Activated naive CD8-positive, alpha-beta T cell treated with anti-CD3 and anti-CD28 coated beads for 36 hours (primary cell): ENCODE results near the gene NMNAT2. TPM values are rescaled to one million over a fixed set of nuclear protein-coding genes. Genes with fewer than 3 reads are reported as not detected.
A peak's percentile ranks its signal among the peaks of the same experiment; 100 is the strongest.
"Not testable (repeated sequence)": the region's sequence is repeated elsewhere in the genome, so short reads cannot be mapped to it uniquely, and the experiment has no call there.

Source experiments
- DNase-seq: peaks from one replicate; pipeline ENCODE4 v3.0.0; 2021
- H3K27ac Mint-ChIP-seq: one replicate; pipeline ENCODE4 v1.8.0; 2022; ENCODE audit warnings: mild to moderate bottlenecking, moderate library complexity, mixed read lengths
- H3K27me3 Mint-ChIP-seq: one replicate; pipeline ENCODE4 v1.8.0; 2022; ENCODE audit warnings: mild to moderate bottlenecking, mixed read lengths
- H3K36me3 Mint-ChIP-seq: one replicate; pipeline ENCODE4 v1.8.0; 2021; ENCODE audit warnings: mild to moderate bottlenecking, mixed read lengths
- H3K4me1 Mint-ChIP-seq: one replicate; pipeline ENCODE4 v1.8.0; 2021; ENCODE audit warnings: mixed read lengths
- H3K4me3 Mint-ChIP-seq: one replicate; pipeline ENCODE4 v1.8.0; 2022; ENCODE audit warnings: mild to moderate bottlenecking, moderate library complexity, mixed read lengths
- H3K9me3 Mint-ChIP-seq: one replicate; pipeline ENCODE4 v1.8.0; 2022; ENCODE audit warnings: mixed read lengths
- total RNA-seq, 2 experiments: library from RNA; stranded (reverse); gene quantifications; one replicate each; pipeline ENCODE4 v1.2.3, GENCODE V29; 2021

The NMNAT2 gene
- total RNA-seq, 2 experiments from 2014 or later, result not detected

DNA sequence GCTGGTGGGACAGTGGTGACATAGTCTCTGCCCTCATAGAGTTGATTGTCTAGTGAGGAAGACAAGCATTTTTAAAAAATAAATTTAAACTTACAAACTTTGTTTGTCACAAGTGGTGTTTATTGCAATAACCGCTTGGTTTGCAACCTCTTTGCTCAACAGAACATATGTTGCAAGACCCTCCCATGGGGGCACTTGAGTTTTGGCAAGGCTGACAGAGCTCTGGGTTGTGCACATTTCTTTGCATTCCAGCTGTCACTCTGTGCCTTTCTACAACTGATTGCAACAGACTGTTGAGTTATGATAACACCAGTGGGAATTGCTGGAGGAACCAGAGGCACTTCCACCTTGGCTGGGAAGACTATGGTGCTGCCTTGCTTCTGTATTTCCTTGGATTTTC lies 173.7 kb downstream of the NMNAT2 start:
- peaks cover 8% of the 10 kb centered on the region for H3K27me3 Mint-ChIP-seq
- no peaks in the 10 kb centered on the region for H3K4me1 Mint-ChIP-seq
- no peak overlapping the region for H3K4me3 Mint-ChIP-seq
- H3K27ac Mint-ChIP-seq, result no peak overlapping the region
- no peak for DNase-seq
- H3K9me3 Mint-ChIP-seq, result no peaks in the 10 kb centered on the region
- H3K36me3 Mint-ChIP-seq, result no peaks in the 10 kb centered on the region

GRCh38 chr1:183243161-183244050 lies 174.8 kb downstream of the NMNAT2 start:
- Mint-ChIP-seq H3K27me3 (peaks cover 4% of the 10 kb centered on the region), H3K27ac (no peak overlapping the region), H3K4me3 (no peak overlapping the region), H3K4me1 (no peaks in the 10 kb centered on the region), H3K9me3 (no peaks in the 10 kb centered on the region), H3K36me3 (no peaks in the 10 kb centered on the region)
- DNase-seq, result no peak

- H3K4me3 Mint-ChIP-seq, result no peak overlapping the region
Measured at GRCh38 chr1:183242556-183242955, 175.6 kb downstream of the NMNAT2 start.

DNA sequence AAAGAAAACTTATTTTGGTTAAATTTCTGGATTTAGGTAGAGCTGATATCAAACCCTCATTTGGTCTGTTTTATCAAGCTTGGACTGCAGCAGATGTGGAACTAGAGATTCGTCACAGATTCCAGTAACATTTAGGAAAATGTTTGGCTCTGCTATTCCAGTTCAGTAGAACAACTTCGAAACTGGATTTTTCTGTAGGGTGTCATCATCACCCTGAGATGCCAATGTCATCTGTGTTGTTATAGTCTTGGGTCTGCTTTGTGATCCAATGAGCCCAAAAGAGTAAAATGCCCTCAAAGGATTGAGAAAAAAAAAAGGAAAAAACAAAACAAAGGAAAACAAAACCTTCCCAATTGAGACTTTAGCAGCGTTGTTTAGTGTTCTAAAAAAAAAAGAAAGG lies 176.7 kb downstream of the NMNAT2 start:
- H3K9me3 Mint-ChIP-seq, result no peaks in the 10 kb centered on the region
- H3K4me1 Mint-ChIP-seq, result no peaks in the 10 kb centered on the region
- H3K27me3 Mint-ChIP-seq, result peaks cover 4% of the 10 kb centered on the region
- H3K27ac Mint-ChIP-seq, result no peak overlapping the region
- no peaks in the 10 kb centered on the region for H3K36me3 Mint-ChIP-seq
- no peak overlapping the region for H3K4me3 Mint-ChIP-seq
- DNase-seq, result no peak

More at GRCh38 chr1:183242556-183242955, 175.6 kb downstream of the NMNAT2 start:
- Mint-ChIP-seq H3K36me3 (no peaks in the 10 kb centered on the region), H3K27me3 (peaks cover 4% of the 10 kb centered on the region), H3K4me1 (no peaks in the 10 kb centered on the region), H3K27ac (no peak overlapping the region), H3K9me3 (no peaks in the 10 kb centered on the region)
- no peak for DNase-seq

GRCh38 chr1:183240853-183241252 lies 177.3 kb downstream of the NMNAT2 start:
- not testable (repeated sequence) for H3K4me3 Mint-ChIP-seq, H3K9me3 Mint-ChIP-seq, H3K4me1 Mint-ChIP-seq, H3K27me3 Mint-ChIP-seq, H3K27ac Mint-ChIP-seq, H3K36me3 Mint-ChIP-seq, DNase-seq

DNA sequence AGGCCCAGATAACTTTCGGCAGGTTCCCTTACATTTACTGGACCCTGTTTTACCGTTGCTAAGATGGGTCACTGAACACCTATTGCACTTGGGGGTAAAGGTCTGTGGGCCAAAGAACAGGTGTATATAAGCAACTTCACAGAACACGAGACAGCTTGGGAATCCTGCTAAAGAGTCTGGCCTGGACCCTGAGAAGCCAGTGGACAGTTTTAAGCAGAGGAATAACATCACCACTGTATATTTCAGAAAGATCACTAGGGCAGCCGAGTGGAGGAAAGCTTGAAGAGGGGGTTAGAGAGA lies 177.7 kb downstream of the NMNAT2 start:
- no peak overlapping the region for H3K27ac Mint-ChIP-seq
- H3K4me1 Mint-ChIP-seq, result no peaks in the 10 kb centered on the region
- no peaks in the 10 kb centered on the region for H3K36me3 Mint-ChIP-seq
- DNase-seq, result no peak
- peak overlapping the region; percentile 5 for H3K4me3 Mint-ChIP-seq
- no peaks in the 10 kb centered on the region for H3K9me3 Mint-ChIP-seq
- H3K27me3 Mint-ChIP-seq, result peaks cover 4% of the 10 kb centered on the region

- Mint-ChIP-seq H3K9me3 (no peaks in the 10 kb centered on the region), H3K4me3 (no peak overlapping the region), H3K27me3 (peaks cover 8% of the 10 kb centered on the region), H3K36me3 (no peaks in the 10 kb centered on the region), H3K4me1 (no peaks in the 10 kb centered on the region), H3K27ac (no peak overlapping the region)
- no peak for DNase-seq
Measured at GRCh38 chr1:183239793-183240525, 178.2 kb downstream of the NMNAT2 start.

GRCh38 chr1:183239220-183239742 lies 178.9 kb downstream of the NMNAT2 start:
- Mint-ChIP-seq H3K9me3 (no peaks in the 10 kb centered on the region), H3K27me3 (peaks cover 8% of the 10 kb centered on the region), H3K4me3 (no peak overlapping the region), H3K36me3 (no peaks in the 10 kb centered on the region), H3K4me1 (no peaks in the 10 kb centered on the region), H3K27ac (no peak overlapping the region)
- no peak for DNase-seq

DNA sequence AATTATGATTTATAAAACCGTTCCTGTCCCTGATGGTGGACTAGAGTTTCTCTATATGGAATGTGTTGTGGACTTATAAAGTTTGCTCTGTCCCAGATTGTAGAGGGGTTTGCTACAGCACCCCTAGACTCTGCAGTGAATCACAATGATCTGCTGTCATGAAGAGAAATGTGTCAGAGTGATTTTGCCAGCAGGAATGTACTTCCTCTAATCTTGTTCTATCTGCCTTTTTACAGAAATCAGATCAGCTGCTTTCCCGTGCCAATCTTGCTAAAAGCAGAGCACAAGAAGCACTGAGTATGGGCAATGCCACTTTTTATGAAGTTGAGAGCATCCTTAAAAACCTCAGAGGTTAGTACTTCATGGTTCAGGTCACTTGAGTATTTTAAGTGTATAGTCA lies 180.1 kb downstream of the NMNAT2 start:
- no peaks in the 10 kb centered on the region for H3K4me1 Mint-ChIP-seq
- no peaks in the 10 kb centered on the region for H3K36me3 Mint-ChIP-seq
- H3K27ac Mint-ChIP-seq, result no peak overlapping the region
- DNase-seq, result no peak
- no peak overlapping the region for H3K4me3 Mint-ChIP-seq
- no peaks in the 10 kb centered on the region for H3K9me3 Mint-ChIP-seq
- peaks cover 8% of the 10 kb centered on the region for H3K27me3 Mint-ChIP-seq

DNA sequence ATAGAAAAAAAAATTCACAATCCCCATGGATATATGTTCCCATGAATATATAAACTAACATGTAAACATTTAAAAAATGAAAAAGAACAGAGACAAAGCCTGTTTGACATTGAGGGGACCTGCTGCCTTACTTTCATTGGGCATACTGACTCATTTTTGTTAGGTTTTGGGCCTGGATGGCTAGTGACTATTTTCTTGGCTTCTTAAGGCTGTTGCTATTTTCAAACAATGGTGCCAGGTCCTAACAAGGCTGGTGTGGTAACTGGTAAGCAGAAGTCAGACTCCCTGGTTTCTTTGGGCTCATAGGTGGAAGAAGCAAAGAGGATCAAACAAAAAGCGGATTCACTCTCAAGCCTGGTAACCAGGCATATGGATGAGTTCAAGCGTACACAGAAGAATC lies 181.1 kb downstream of the NMNAT2 start:
- no peak overlapping the region for H3K27ac Mint-ChIP-seq
- H3K4me1 Mint-ChIP-seq, result no peaks in the 10 kb centered on the region
- H3K9me3 Mint-ChIP-seq, result no peaks in the 10 kb centered on the region
- peaks cover 8% of the 10 kb centered on the region for H3K27me3 Mint-ChIP-seq
- H3K4me3 Mint-ChIP-seq, result no peak overlapping the region
- H3K36me3 Mint-ChIP-seq, result no peaks in the 10 kb centered on the region
- DNase-seq, result no peak

DNA sequence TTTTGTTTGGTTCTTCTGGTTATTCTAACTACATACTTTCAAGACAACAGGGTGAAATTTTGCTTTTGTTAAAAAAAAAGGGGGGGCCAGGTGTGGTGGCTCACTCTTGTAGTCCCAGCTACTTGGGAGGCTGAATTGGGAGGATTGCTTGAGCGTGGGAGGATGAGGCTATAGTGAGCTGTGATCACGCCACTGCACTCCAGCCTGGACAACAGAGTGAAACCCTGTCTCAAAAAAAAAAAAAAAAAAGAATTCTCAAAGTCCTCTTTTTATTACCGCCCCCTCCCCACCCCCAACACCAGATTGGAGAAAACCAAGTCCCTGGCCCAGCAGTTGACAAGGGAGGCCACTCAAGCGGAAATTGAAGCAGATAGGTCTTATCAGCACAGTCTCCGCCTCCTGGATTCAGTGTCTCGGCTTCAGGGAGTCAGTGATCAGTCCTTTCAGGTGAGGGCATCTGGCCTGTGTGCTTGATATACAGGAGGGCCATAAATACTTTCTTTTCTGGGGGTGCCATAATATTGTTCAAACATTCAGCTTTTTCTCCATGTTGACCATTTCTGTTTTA lies 181.9 kb downstream of the NMNAT2 start:
- Mint-ChIP-seq H3K4me1 (no peaks in the 10 kb centered on the region), H3K4me3 (no peak overlapping the region), H3K27ac (no peak overlapping the region)

GRCh38 chr1:183235503-183235902 lies 182.7 kb downstream of the NMNAT2 start:
- Mint-ChIP-seq H3K9me3 (no peaks in the 10 kb centered on the region), H3K36me3 (no peaks in the 10 kb centered on the region), H3K4me3 (no peak overlapping the region), H3K4me1 (no peaks in the 10 kb centered on the region), H3K27ac (no peak overlapping the region), H3K27me3 (peaks cover 8% of the 10 kb centered on the region)
- DNase-seq, result no peak

More for the DNA sequence above, 181.9 kb downstream of the NMNAT2 start:
- H3K36me3 Mint-ChIP-seq, result no peaks in the 10 kb centered on the region
- no peaks in the 10 kb centered on the region for H3K9me3 Mint-ChIP-seq
- peaks cover 8% of the 10 kb centered on the region for H3K27me3 Mint-ChIP-seq
- no peak for DNase-seq

GRCh38 chr1:183234660-183235476 lies 183.3 kb downstream of the NMNAT2 start:
- no peak overlapping the region for H3K4me3 Mint-ChIP-seq
- DNase-seq, result no peak
- no peaks in the 10 kb centered on the region for H3K36me3 Mint-ChIP-seq
- no peaks in the 10 kb centered on the region for H3K9me3 Mint-ChIP-seq
- H3K27me3 Mint-ChIP-seq, result peaks cover 8% of the 10 kb centered on the region
- H3K4me1 Mint-ChIP-seq, result no peaks in the 10 kb centered on the region
- no peak overlapping the region for H3K27ac Mint-ChIP-seq

DNA sequence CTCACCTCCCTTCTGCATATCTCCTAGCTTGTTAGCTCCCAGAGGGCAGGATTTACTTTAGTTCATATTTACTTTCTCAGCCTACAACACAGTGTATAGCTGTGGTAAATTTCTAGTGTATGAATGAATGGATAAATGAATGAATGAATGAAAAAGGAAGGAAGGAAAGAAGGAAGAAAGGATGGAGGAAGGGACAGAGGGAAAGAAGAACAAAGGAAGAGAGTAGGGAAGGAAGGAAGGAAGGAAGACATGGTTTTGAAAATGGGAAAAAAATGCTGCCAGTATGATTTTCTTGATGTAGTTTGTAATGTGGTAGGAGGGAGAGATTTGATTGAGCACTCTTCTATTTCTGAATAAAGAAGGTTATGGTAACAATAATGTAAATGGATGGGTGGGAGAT lies 185.1 kb downstream of the NMNAT2 start:
- Mint-ChIP-seq H3K4me1 (no peaks in the 10 kb centered on the region), H3K27ac (no peak overlapping the region), H3K36me3 (no peaks in the 10 kb centered on the region), H3K4me3 (no peak overlapping the region), H3K9me3 (no peaks in the 10 kb centered on the region), H3K27me3 (peaks cover 8% of the 10 kb centered on the region)
- DNase-seq, result no peak

DNA sequence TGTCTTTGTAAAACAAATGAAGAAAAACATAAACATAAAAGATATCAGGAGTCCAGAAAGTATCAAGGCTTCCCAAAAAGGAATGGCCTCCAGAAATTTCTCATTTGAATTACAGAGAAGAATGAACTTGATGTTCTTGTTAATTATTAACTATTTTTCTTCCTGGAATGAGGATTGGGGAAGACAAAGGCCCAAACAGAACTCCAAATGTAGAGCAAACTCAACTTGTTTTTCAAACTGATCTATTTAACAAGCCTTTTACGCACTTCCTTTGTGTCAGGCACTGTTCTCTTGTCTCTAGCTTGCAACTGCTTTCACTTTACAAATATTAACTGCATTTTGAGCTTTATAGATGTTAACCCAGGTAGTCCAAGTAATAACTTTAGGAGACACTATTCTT lies 186.6 kb downstream of the NMNAT2 start:
- H3K27me3 Mint-ChIP-seq, result peaks cover 8% of the 10 kb centered on the region
- no peaks in the 10 kb centered on the region for H3K36me3 Mint-ChIP-seq
- no peaks in the 10 kb centered on the region for H3K9me3 Mint-ChIP-seq
- no peak overlapping the region for H3K27ac Mint-ChIP-seq
- no peak overlapping the region for H3K4me3 Mint-ChIP-seq
- H3K4me1 Mint-ChIP-seq, result peaks cover 4% of the 10 kb centered on the region
- DNase-seq, result no peak
